Measurements from ENCODE around the gene SLC22A2. TPM values are rescaled to one million over a fixed set of nuclear protein-coding genes. Genes with fewer than 3 reads are reported as not detected.
"Not testable (repeated sequence)": the region's sequence is repeated elsewhere in the genome, so short reads cannot be mapped to it uniquely, and the experiment has no call there.

Gene SLC22A2
- polyA plus RNA-seq, 5 donors: 0.09 TPM; not detected in 4

DNA sequence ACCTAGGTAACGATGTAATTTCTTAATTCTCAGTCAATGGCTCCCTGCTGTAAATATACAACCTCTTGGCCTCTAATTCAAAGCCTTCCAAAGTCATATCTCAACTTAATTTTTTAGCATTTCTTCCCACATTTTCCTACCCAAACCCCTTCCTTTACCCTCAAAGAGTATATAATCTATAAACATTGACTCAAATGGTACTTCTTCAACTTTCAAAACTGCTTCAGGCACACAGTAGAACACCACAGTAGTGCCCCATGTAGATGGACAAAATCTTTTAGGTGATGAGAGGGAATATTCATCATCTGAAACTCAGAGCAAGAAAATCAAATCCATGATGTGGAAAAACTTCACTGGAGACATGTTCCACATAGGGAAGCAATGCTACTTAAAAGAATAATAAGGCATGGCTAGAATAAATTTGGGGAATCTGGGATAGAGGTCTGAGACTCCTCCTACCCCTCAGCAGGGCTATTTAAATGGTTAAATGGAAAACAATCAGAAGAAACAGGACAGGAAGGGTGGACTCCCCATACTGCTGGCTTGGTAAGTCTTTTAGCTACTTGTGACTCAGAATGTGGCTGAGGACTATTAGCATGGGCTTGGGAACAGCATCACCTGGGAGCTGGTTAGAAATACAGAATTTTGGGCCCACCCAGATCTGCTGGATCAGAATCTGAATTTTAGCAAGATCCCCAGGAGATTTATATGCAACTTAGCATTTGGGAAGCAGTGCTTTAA lies 6.4 kb downstream of the SLC22A2 start:
- no peak for DNase-seq

DNA sequence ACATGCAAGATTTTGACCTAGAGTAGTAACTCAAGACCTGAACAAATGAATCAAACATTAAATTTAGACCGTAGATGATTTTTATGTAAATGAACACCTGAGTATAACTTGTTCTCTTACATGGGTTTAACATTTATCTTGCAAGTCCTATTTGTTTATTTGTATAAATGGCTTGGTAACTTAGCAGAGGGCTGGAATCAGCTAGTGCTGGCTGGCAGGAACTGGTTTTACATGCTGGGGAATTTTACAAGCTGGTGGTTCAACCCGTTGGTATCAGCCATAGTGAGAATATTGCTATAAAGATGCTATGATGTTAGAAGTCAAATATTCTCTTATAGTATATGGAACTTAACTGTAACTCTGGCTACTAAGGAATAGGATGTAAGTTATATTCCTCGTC lies 8.9 kb downstream of the SLC22A2 start:
- DNase-seq: no peak

DNA sequence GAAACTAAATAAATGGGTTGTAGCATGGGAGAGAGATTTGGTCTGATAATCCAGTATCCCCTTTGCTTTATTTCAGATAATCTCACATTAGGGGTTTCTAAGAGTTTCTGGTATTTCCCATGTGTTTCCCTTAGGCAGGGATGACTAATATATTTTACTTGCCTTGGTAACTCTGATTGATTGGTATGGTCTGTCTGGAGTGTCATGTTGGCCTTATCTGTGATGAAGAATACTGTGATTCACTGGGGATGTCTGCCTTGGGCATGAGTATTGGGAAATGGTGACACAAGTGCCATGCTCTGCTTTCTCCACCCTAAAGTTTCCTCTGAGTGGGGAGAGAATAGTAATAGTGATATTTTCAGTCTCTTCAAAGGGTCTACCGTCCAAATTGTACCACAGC lies 10.1 kb downstream of the SLC22A2 start:
- no peak for DNase-seq

DNA sequence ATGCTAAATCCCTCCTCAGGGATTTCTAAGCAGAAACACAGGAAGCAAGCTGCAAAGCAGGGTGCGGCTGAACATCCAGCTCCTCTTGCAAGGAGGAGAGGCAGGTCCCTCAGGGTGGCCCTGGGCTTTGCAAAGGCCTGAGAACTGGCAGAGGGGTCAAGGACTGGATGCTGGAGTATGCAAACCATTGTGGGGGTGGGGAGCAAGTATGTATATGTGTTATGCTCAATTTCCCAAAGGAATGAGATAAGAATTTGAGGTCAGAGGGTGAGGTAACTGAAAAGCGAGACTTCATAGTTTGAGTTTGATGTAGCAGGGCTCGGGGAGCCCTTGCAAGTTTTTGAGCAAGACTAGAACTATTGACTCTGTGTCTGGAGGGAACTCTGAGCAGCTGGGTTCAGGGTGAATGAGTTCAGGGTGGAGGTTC lies 11.2 kb downstream of the SLC22A2 start:
- no peak for DNase-seq

DNA sequence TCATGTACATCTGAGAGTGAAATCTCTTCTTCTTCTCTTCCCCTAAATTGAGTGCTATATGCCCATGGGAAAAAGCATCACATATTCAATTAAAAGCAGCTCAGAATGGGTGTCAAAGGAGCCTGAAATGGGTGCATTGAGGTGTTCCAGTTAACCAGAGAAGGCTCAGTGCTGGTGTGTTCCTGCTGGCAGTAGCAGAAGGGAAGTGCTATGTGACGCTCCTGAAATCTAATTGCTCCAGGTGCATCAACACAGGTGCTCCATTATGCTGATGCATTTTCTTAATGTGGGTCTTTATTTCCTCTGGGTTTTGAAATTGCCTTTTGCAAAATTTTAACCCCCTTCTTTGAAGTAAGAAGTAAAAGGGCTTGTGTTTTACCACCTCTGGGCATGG lies 17.9 kb downstream of the SLC22A2 start:
- DNase-seq: no peak

DNA sequence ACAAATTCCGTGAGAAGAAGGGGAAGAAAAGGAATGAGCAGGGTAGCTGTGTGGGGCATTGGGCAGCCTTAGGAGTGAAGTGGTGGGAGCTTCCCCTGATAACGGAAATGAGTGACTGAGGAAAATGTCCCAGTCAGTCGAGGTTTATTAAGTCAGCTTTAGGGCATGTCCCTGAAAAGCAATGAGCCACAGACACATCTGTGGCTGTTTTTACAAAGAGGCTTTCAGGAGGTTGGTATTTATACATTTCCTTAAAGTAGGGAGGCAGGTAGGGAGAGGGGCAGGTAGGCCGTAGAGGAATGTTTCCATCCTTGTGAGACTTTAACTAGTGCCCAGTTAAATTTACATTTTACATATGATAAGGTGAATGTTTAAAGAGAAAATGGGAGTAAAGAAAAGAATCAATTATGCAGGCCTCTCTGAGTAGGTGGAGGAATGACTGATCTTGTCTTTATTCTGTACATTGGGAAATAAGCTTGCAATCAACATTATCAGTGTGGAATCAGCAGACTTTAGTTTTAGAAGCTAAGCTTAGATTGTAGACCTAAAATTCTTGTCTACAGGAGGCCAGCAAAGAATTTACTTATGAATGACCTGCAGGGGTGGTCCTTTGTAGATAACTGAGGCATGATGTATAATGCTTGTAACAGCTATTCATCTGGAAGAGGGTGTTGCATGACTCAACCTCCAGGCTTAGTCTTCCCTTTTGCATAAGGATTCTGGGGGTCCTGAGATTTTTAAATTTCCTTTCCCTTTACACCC lies 18.5 kb downstream of the SLC22A2 start:
- no peak for DNase-seq

DNA sequence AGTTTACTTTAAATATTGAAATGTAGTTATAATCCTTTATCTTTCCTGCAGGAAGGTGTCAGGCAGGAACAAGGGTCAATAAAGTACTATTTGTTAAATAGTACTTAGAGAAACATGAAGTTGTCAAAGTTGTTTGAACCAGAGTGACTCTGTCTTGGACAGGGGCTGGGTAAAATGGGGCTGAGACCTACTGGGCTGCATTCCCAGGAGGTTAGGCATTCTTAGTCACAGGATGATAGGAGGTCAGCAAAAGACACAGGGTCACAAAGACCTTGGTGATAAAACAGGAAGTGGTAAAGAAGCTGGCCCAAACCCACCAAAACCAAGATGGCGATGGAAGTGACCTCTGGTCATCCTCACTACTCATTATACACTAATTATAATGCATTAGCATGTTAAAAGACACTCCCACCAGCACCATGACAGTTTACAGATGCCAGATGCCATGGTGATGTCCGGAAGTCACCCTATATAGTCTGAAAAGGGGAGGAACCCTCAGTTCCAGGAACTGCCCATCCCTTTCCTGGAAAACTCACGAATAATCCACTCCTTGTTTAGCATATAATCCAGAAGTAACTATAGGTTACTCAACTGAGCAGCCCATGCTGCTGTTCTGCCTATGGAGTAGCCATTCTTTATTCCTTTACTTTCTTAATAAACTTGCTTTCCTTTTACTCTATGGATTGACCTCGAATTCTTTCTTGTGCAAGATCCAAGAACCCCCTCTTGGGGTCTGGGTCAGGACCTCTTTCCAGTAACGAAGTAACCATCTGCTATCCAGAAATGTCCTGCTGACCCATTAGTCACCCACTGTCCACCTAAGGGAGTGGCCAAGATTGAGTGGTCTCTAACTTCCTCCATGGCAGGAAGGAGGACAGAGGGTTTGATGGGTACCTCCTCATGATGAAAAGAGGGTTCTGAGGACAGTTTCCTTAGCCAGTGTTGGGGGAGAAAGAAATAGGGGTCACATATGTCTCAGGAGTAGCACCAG lies 19.6 kb downstream of the SLC22A2 start:
- DNase-seq: no peak

DNA sequence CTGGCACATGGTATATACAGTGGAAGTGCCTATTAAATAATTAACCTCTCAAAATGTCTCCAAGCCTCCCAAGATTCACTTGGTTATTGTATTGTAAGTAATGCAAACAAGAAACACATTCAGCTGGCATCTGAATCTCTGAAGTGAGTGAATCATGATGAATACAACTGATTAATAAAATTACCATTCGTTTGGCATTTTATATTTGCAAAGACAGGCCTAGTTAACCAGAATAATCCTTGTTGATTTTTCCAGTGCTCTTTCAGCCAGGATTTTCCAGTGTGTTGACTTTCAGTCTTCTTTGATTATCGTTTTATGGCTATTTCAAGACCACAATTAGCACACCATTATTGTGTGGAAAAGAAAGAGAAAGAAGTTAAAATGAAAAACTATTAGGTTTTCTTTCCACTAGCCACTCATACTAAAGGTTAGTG lies 20.3 kb downstream of the SLC22A2 start:
- no peak for DNase-seq

DNA sequence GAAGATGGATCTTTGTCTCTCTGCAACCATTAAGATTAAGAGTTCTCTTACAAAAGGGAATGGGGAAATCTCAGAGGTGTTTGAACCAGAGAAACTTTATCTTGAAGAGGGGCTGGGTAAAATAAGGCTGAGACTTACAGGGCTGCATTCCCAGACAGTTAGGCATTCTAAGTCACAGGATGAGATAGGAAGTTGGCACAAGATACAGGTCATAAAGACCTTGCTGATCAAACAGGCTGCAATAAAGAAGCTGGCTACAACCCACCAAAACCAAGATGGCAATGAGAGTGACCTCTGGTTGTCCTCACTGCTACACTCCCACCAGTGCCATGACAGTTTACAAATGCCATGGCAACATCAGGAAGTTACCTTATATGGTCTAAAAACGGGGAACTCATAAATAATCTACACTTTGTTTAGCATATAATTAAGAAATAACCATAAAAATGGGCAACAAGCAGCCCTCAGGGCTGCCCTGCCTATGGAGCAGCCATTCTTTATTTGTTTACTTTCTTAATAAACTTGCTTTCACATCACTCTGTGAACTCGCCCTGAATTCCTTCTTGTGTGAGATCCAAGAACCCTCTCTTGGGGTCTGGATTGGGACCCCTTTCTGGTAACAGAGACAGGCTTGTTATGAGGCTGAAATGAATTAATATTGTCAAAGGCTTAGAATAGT lies 20.9 kb downstream of the SLC22A2 start:
- DNase-seq: not testable (repeated sequence)

DNA sequence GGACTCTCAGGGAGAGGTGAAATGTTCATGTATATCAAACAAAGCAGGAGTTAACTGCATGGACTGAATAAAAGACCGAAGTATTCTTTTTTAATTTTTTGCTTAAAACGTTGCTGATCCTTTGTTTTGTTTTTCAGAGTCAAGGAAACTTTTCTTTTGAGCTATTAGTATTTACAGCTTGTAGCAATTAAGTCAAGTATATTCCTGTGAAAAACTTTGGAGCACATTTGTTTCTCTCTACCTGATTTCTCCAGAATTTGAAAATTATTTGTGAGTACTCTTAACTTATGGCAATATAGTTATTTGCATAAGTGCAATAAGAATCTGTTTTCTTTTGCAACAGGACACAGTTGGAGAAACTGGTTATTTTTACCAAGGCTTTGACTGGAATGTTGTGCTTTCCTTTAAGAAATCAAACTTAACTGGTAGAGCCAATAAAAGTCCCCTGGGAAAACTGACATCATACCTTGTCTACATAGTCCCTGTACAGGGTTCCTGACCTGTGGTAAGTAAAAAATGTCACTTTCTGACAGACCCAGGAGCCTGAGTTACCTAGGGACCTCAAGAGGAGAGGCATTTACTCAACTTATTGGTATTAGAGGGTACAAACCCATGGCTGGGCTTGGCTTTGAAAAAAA lies 22.3 kb downstream of the SLC22A2 start:
- DNase-seq: not testable (repeated sequence)

DNA sequence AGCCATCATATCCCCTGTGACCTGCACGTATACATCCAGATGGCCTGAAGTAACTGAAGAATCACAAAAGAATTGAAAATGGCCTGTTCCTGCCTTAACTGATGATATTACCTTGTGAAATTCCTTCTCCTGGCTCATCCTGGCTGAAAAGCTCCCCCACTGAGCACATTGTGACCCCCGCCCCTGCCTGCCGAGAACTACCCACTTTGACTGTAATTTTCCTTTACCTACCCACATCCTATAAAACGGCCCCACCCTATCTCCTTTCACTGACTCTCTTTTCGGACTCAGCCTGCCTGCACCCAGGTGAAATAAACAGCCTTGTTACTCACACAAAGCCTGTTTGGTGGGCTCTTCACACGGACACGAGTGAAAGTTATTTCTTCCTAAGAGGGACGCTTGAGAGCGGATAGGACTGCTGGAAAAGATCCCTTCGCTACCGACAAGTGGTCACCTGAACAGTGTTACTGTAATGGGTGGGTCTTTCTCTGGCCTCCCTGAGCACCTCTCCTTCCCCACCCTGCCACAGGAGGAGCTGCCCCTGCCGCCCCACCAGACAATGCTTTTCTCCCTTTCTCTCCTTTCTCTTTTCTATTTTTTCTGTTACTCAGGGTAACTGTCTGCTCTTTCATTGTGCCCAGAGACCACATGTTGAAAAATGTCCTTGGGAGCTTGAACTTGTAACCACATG lies 24.5 kb downstream of the SLC22A2 start:
- DNase-seq: not testable (repeated sequence)

DNA sequence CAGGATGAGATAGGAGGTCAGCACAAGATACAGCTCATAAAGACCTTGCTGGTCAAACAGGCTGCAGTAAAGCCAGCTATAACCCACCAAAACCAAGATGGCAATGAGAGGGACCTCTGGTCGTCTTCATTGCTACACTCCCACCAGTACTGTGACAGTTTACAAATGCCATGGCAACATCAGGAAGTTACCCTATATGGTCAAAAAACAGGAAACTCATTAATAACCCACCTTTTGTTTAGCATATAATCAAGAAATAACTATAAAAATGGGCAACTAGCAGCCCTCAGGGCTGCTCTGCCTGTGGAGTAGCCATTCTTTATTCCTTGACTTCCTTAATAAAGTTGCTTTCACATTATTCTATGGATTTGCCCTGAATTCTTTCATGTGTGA lies 30.9 kb downstream of the SLC22A2 start:
- no peak for DNase-seq

DNA sequence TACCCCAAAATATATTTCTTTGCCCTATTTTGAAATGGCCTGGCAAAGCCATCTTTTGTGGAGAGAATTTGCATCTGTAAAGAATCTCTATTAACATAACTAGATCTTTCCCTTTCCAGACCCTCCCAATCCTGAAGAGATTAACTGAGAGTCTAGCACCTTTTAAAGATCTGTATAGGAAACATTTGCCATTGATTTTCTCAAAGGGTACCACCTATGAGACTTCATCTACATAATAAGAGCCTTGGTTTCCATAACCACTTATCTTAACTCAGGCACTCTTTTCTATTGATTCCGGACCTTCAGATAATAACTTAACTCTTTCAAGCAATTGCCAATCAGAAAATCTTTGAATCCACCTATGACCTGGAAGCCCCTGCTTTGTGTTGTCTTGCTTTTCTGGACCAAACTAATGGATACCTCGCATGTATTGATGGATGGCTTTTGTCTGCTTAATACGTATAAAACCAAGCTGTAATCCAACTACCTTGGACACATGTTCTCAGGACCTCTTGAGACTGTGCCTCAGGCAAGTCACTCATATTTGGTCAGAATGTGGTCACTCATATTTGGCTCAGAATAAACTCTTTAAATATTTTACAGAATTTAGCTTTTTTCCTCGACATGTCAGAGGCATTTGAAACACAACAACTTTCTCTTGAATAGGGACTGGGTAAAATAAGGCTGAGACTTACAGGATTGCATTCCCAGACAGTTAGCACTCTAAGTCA lies 31.4 kb downstream of the SLC22A2 start:
- no peak for DNase-seq

DNA sequence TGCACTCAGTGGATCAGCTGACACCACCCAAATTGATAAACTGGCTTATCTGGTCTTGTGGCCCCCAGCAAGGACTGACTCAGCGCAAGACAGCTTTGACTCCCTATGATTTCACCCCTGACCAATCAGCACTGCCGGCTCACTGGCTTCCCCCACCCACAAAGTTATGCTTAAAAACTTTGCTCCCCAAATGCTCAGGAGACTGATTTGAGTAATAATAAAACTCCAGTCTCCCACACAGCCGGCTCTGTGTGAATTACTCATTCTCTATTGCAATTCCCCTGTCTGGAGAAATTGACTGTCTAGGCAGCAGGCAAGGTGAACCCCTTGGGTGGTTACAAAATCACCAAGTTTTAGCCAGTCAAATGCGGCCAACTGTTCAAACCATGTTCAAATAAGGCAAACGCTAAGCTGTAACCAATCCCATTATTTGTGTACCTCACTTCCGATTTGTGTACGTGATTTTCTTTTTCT lies 32.5 kb downstream of the SLC22A2 start:
- no peak for DNase-seq

DNA sequence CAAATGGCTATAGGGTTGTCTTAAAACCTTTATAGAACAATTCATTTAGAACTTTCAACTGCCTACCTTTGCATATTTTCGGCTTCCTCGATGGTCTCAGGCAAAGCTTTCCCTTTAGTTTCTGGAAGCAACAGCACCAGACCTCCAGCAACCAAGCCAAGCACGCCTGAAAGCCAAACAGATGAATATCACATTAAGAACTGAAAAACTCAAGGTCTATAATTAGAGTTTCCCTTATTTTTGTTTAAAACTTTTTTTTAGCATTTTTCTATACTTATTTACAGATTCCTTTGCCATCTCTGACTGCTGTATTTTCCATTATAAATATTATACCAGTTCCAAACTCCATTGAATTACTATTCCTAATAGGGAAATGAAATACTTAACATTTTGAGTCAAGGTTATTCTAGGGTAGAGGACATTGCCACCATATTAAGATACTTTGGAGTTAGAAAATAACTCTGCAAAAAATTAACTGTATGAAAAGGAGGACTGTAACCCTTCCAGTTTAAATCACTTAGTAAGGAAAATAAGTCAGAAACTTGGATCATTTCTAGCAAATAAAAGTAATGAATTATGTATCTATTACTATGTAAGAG lies 33.9 kb downstream of the SLC22A2 start:
- DNase-seq: no peak

DNA sequence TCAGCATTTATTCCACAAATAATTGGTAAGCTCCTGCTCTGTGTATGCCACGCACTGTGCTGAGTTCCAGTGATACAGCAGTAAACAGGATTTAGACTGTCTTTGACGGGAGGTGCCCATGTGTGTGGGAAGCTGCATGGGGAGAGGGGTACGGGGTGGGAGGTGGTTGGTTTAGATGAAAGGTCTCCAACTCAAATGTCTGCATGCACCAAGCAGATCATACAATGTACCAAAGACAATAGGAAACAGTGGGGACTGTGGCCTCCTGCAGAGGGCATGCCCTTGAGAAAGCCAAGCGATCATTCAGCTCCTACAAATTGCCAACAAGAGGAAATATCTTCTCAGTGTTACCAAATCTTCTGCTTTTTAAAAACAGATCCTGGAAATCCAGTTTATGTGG lies 36.1 kb downstream of the SLC22A2 start:
- DNase-seq: no peak

DNA sequence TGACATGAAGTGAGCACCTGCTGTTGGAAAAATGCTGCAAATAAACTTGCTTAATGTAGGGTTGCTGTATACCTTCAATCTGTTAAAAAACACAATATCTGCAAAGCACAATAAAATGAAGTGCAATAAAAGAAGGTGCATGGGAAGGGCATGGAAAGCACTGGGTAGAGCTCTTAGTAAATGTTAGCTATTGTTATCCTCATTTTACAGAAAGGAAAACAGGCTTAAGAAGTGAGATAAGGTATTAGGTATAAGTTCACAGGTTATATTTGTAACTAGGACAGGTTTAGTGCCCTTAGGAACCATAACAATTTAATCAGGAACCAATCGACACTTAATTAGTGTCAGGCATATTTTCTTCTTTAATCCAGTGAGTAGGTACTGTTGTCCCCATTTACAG lies 36.7 kb downstream of the SLC22A2 start:
- DNase-seq: no peak

DNA sequence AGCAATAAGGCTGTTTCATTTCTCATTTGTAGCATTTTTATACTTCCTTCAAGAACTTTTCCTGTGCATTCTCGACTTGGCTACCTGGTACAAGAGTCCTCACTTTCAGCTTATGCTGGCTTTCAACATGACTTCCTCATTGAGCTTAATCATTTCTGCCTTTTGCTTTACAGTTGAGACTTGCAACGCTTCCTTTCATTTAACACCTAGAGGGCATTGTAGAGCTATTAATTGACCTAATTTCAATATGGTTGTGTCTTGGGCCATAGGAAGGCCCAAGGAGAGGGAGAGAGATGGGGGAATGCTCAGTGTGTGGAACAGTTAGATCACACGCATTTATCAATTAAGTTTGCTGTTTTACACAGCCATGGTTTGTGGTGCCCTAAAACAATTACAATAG lies 37.2 kb downstream of the SLC22A2 start:
- no peak for DNase-seq

DNA sequence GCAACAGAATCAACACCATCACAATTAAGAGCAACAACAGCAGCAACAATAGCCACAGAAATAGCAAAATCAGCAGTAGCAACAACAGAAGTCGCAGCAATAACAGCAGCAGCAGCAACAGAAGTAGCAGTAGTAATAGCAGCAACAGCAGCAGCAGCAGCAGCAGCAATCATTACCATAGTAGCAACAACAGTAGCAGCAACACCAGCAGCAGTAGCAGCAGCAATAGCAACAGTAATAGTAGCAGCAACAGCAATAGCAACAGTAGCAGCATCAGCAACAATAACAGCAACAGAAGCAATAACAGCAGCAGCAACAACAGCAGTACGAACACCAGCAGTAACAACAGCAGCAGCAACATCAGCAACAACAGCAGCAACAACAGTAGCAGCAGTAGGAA lies 39.8 kb downstream of the SLC22A2 start:
- no peak for DNase-seq
